ENCODE measurements around the gene TWNK. TPM values are rescaled to one million over a fixed set of nuclear protein-coding genes. Genes with fewer than 3 reads are reported as not detected.

TWNK gene
- total and polyA plus RNA-seq, 9 of the 15 experiments (the other 6 are each of a cell fraction or from before 2014, with no cell fraction given) = 11.6 to 34.7 (median 17.4) TPM

DNA sequence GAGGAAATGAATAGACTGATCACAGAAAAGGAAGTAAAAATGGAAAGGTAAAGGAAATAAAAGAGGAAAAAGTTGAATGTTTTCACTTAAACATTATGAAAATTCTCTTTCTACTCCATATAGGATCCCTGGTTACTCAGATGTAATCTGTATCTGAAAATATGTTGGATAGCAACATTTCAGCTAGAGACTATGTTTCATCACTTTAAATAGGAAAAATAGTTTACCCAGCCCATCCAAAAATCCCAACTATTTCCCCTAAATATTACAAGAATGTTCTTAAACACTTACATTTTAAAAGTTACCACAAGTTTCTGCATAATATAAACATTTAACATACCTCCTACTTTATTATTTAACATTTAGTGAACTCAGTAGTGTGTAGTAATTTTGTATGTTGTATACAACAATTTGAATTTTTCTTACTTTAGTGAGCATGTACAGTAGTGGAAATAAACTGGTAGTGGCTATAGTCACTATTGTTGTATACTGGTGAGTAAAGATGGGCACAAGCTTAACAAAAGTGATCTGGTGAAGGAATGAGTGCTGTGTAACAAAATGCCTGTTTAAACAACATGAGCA is 47.5 kb upstream of the TWNK start (continued):
- TF ChIP-seq TBP (optimal IDR thresholded peaks at IDR 0.05; ENCODE audit: low read depth, low read length) = no peak
- TF ChIP-seq, protein P1, sequence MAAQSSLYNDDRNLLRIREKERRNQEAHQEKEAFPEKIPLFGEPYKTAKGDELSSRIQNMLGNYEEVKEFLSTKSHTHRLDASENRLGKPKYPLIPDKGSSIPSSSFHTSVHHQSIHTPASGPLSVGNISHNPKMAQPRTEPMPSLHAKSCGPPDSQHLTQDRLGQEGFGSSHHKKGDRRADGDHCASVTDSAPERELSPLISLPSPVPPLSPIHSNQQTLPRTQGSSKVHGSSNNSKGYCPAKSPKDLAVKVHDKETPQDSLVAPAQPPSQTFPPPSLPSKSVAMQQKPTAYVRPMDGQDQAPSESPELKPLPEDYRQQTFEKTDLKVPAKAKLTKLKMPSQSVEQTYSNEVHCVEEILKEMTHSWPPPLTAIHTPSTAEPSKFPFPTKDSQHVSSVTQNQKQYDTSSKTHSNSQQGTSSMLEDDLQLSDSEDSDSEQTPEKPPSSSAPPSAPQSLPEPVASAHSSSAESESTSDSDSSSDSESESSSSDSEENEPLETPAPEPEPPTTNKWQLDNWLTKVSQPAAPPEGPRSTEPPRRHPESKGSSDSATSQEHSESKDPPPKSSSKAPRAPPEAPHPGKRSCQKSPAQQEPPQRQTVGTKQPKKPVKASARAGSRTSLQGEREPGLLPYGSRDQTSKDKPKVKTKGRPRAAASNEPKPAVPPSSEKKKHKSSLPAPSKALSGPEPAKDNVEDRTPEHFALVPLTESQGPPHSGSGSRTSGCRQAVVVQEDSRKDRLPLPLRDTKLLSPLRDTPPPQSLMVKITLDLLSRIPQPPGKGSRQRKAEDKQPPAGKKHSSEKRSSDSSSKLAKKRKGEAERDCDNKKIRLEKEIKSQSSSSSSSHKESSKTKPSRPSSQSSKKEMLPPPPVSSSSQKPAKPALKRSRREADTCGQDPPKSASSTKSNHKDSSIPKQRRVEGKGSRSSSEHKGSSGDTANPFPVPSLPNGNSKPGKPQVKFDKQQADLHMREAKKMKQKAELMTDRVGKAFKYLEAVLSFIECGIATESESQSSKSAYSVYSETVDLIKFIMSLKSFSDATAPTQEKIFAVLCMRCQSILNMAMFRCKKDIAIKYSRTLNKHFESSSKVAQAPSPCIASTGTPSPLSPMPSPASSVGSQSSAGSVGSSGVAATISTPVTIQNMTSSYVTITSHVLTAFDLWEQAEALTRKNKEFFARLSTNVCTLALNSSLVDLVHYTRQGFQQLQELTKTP (IDR thresholded peaks at IDR 0.05; ENCODE audit: low read depth in 1 of 2, partially characterized antibody in 2 of 2) = no peak
- TF ChIP-seq, protein P2, sequence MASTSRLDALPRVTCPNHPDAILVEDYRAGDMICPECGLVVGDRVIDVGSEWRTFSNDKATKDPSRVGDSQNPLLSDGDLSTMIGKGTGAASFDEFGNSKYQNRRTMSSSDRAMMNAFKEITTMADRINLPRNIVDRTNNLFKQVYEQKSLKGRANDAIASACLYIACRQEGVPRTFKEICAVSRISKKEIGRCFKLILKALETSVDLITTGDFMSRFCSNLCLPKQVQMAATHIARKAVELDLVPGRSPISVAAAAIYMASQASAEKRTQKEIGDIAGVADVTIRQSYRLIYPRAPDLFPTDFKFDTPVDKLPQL (IDR thresholded peaks at IDR 0.05; ENCODE audit: extremely low read depth, insufficient read length) = no peak

DNA sequence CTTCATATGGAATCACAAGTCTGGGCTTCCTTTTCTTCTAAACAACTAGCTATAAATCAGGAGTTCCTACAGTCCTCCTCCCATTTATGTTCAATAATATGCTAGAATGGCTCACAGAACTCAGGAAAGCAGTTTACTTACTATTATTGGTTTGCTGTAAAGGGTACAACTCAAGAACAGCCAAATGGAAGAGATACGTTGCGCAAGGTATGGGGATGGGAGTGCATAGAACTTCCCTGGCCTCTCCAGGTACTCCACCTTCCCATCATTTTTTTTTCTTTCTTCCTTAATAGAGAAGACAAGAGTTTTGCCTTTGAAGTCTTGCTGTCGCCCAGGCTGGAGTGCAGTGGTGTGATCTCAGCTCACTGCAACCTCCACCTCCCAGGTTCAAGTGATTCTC is 45.1 kb upstream of the TWNK start:
- ATAC-seq = no peak
- Histone ChIP-seq H3K4me1 (replicated peaks in 1 of 2; ENCODE audit: control insufficient read depth in 2 of 2, insufficient read depth in 2 of 2, low read length in 2 of 2) (no peaks in the 10 kb centered on the region), H3K9me1 (ENCODE audit: control insufficient read depth, insufficient read depth, low read length) (no peaks in the 10 kb centered on the region), H4K20me1 (replicated peaks; ENCODE audit: control insufficient read depth, insufficient read depth, low read length) (no peaks in the 10 kb centered on the region), H2AFZ (ENCODE audit: low read depth, low read length) (no peak overlapping the region), H3K27me3 (ENCODE audit: control insufficient read depth in 2 of 2, insufficient read depth in 2 of 2, low read length in 2 of 2) (no peaks in the 10 kb centered on the region), H3K27ac (ENCODE audit: extremely low read depth, low read depth, low read length) (no peak overlapping the region), H3K79me2 (ENCODE audit: control insufficient read depth, insufficient read depth, low read length) (no peaks in the 10 kb centered on the region), H3K36me3 (ENCODE audit: control insufficient read depth, insufficient read depth, low read length) (peaks cover 74% of the 10 kb centered on the region), H3K4me3 (no peak overlapping the region), H3K4me2 (ENCODE audit: insufficient read depth, low read length) (no peak overlapping the region), H3K9me3 (replicated peaks; ENCODE audit: control insufficient read depth, insufficient read depth, low read depth, low read length) (no peaks in the 10 kb centered on the region), H3K9ac (ENCODE audit: insufficient read depth in 1 of 2, low read depth in 2 of 2, low read length in 2 of 2) (no peak overlapping the region)
- 100% methylated on average over 3 of the region's 3 CpGs for WGBS (ENCODE audit: insufficient coverage, low coverage, missing lambda C conversion rate)
- no peak for DNase-seq (ENCODE audit: extremely low read depth in 1 of 4, low spot score in 3 of 4)
- POLR2A ChIA-PET = no interaction called here
- in situ Hi-C loops (cut with MboI) = no loop called here
- no peak for FAIRE-seq
- CTCF ChIA-PET (ENCODE audit: low intra/inter-chr PET ratio) = no interaction called here
- intact Hi-C loops (cut with micrococcal nuclease) = no loop called here
- BruUV-seq (replicated peaks) = no TSS peak
- no peak for TF ChIP-seq ZNF311 (CRISPR knock-in tag; IDR thresholded peaks at IDR 0.05)
- no peak for TF ChIP-seq ZKSCAN1 (IDR thresholded peaks at IDR 0.05; ENCODE audit: low read depth, low read length)
- TF ChIP-seq CSDE1 (IDR thresholded peaks at IDR 0.05) = no peak
- TF ChIP-seq CBFA2T2 (conservative IDR thresholded peaks at IDR 0.05) = no peak
- no peak for TF ChIP-seq MTA1 (IDR thresholded peaks at IDR 0.05; ENCODE audit: borderline replicate concordance)
- TF ChIP-seq ZKSCAN3 (CRISPR knock-in tag; IDR thresholded peaks at IDR 0.05) = no peak
- TF ChIP-seq ESRRA (IDR thresholded peaks at IDR 0.05; ENCODE audit: borderline replicate concordance, low read depth) = no peak
- TF ChIP-seq HIVEP1 (CRISPR knock-in tag; IDR thresholded peaks at IDR 0.05) = no peak
- TF ChIP-seq, protein P3, sequence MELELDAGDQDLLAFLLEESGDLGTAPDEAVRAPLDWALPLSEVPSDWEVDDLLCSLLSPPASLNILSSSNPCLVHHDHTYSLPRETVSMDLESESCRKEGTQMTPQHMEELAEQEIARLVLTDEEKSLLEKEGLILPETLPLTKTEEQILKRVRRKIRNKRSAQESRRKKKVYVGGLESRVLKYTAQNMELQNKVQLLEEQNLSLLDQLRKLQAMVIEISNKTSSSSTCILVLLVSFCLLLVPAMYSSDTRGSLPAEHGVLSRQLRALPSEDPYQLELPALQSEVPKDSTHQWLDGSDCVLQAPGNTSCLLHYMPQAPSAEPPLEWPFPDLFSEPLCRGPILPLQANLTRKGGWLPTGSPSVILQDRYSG (tag; conservative IDR thresholded peaks at IDR 0.05; ENCODE audit: low read depth) = no peak
- TF ChIP-seq, protein P4, sequence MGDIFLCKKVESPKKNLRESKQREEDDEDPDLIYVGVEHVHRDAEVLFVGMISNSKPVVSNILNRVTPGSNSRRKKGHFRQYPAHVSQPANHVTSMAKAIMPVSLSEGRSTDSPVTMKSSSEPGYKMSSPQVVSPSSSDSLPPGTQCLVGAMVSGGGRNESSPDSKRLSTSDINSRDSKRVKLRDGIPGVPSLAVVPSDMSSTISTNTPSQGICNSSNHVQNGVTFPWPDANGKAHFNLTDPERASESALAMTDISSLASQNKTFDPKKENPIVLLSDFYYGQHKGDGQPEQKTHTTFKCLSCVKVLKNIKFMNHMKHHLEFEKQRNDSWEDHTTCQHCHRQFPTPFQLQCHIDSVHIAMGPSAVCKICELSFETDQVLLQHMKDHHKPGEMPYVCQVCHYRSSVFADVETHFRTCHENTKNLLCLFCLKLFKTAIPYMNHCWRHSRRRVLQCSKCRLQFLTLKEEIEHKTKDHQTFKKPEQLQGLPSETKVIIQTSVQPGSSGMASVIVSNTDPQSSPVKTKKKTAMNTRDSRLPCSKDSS (IDR thresholded peaks at IDR 0.05; ENCODE audit: low read depth, partially characterized antibody) = no peak

All from K562 (cell line).